ENCODE measurements around the gene MSTN. TPM values are rescaled to one million over a fixed set of nuclear protein-coding genes. Genes with fewer than 3 reads are reported as not detected.
"Not testable (repeated sequence)": the region's sequence is repeated elsewhere in the genome, so short reads cannot be mapped to it uniquely, and the experiment has no call there.

MSTN gene
- total RNA-seq, 3 donors from 2014 or later (not counting 1 experiment from before 2014, with no cell fraction given), result not detected

DNA sequence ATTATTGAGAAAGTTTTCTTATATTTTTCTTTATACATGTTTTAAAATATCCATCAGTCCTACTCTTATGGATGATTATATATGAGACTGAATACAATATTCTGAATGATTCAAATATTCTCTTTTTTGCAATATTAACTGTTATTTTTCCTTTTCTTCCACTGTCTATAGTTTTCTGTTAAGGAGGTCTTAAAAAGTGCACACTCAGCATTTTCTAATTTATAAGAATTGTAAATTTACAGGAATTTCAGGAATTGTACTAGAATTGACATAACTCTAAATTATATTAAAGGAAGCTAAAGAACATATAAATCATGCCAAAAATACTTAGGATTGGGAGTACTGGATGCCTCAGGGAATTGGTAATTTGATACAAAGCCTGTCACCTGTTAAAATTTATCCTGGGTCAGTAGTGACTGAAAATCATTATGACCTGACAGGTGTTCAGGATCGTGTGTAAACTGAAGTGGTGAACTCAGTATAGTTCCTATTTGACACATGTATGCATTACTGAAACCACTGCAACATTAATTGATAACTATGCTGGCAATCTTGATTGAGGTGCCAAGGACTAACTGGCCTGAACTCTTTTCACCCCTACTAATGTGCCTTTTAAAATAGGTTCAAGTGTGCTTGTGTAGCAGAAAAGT lies 30.4 kb downstream of the MSTN start:
- Histone ChIP-seq H3K4me3 (ENCODE audit: low read length) (no peak overlapping the region), H3K4me1 (ENCODE audit: control insufficient read depth, insufficient read depth, low read length) (no peaks in the 10 kb centered on the region), H3K36me3 (ENCODE audit: control insufficient read depth, insufficient read depth, low read length) (no peaks in the 10 kb centered on the region), H3K27me3 (ENCODE audit: control insufficient read depth, insufficient read depth, low read length) (no peaks in the 10 kb centered on the region), H3K27ac (ENCODE audit: low read length) (no peak overlapping the region), H3K9me3 (ENCODE audit: control insufficient read depth, insufficient read depth, low read length) (no peaks in the 10 kb centered on the region)
- Mint-ChIP-seq H3K4me1 (no peaks in the 10 kb centered on the region), H3K9me3 (no peaks in the 10 kb centered on the region), H3K36me3 (no peaks in the 10 kb centered on the region), H3K27ac (no peak overlapping the region), H3K4me3 (no peak overlapping the region), H3K27me3 (ENCODE audit: low read depth in 2 of 2) (peaks cover 4 to 16% of the 10 kb centered on the region in 2 donors)
- TF ChIP-seq CTCF (IDR thresholded peaks at IDR 0.05), result no peak
- 88% methylated on average over 1 of the region's 1 CpG for WGBS (ENCODE audit: insufficient coverage)
- ATAC-seq (no peak), DNase-seq (no peak)
- intact Hi-C loops (cut with micrococcal nuclease), result no loop called here

- peak in 1 of 3 donors; percentile 58 for ATAC-seq
- H3K27ac Mint-ChIP-seq, result no peak overlapping the region
- Histone ChIP-seq H3K27me3 (ENCODE audit: control insufficient read depth, insufficient read depth, low read length) (no peaks in the 10 kb centered on the region), H3K4me3 (ENCODE audit: low read length) (no peak overlapping the region), H3K9me3 (ENCODE audit: control insufficient read depth, insufficient read depth, low read length) (no peaks in the 10 kb centered on the region), H3K27ac (ENCODE audit: low read length) (no peak overlapping the region), H3K4me1 (ENCODE audit: control insufficient read depth, insufficient read depth, low read length) (no peaks in the 10 kb centered on the region), H3K36me3 (ENCODE audit: control insufficient read depth, insufficient read depth, low read length) (no peaks in the 10 kb centered on the region)
- peak; percentile 45 for TF ChIP-seq CTCF (IDR thresholded peaks at IDR 0.05)
- H3K36me3 Mint-ChIP-seq, result no peaks in the 10 kb centered on the region
- no peaks in the 10 kb centered on the region for H3K9me3 Mint-ChIP-seq
- 60% methylated on average over 2 of the region's 5 CpGs for WGBS (ENCODE audit: insufficient coverage)
- peaks cover 8 to 13% of the 10 kb centered on the region in 2 donors for H3K27me3 Mint-ChIP-seq (ENCODE audit: low read depth in 2 of 2)
- H3K4me1 Mint-ChIP-seq, result no peaks in the 10 kb centered on the region
- intact Hi-C loops (cut with micrococcal nuclease), result no loop called here
- peak in 1 of 2 donors; percentile 57 for DNase-seq
- no peak overlapping the region for H3K4me3 Mint-ChIP-seq
These were observed 38.7 kb downstream of the MSTN start for GRCh38 chr2:190023860-190024259.

DNA sequence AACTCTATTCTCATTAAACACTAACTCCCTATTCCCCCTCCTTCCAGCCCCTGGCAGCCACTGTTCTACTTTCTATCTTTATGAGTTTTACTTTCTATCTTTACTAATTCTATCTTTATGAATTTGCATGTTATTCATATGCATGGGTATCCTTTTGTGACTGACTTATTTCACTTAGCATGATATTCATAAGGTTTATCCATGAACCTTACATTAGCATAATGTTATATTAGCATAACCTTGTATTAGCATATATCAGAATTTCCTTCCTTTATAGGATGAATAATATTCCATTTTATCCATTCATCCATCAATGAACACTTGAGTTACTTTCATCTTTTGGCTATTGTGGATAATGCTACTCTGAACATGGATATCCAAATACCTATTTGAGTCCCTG lies 41.8 kb downstream of the MSTN start:
- Mint-ChIP-seq H3K36me3 (peaks cover 11% of the 10 kb centered on the region), H3K27me3 (ENCODE audit: low read depth in 2 of 2) (peaks cover 9 to 13% of the 10 kb centered on the region in 2 donors), H3K4me1 (no peaks in the 10 kb centered on the region), H3K9me3 (peaks cover 6 to 15% of the 10 kb centered on the region in 2 donors), H3K27ac (no peak overlapping the region), H3K4me3 (no peak overlapping the region)
- H3K9me3 ChIP-seq (ENCODE audit: control insufficient read depth, insufficient read depth, low read length), result peaks cover 3% of the 10 kb centered on the region
- H3K36me3 ChIP-seq (ENCODE audit: control insufficient read depth, insufficient read depth, low read length), result no peaks in the 10 kb centered on the region
- no peak for DNase-seq
- H3K4me1 ChIP-seq (ENCODE audit: control insufficient read depth, insufficient read depth, low read length), result no peaks in the 10 kb centered on the region
- no peak overlapping the region for H3K27ac ChIP-seq (ENCODE audit: low read length)
- TF ChIP-seq CTCF (IDR thresholded peaks at IDR 0.05), result no peak
- ATAC-seq, result no peak
- no peaks in the 10 kb centered on the region for H3K27me3 ChIP-seq (ENCODE audit: control insufficient read depth, insufficient read depth, low read length)
- H3K4me3 ChIP-seq (ENCODE audit: low read length), result no peak overlapping the region
- intact Hi-C loops (cut with micrococcal nuclease), result no loop called here

DNA sequence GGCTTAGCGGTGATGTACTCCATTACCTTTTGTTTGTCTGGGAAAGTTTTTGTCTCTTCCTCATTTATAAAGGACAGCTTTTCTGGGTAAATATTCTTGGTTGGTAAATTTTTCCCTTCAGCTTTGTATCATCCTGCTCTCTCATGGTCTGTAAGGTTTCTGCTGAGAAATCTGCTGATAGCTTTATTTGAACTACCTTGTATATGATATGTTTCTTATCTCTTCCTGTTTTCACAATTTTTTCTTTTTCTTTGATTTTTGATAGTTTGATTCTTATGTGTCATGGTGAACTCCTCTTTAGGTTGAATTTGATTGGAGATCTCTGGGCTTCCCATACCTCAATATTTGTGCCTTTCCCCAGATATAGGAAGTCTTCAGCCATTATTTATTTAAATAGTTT lies 44.7 kb downstream of the MSTN start:
- DNase-seq (no peak), ATAC-seq (no peak)
- no peaks in the 10 kb centered on the region for H3K4me1 Mint-ChIP-seq
- no peak overlapping the region for H3K4me3 ChIP-seq (ENCODE audit: low read length)
- no peaks in the 10 kb centered on the region for H3K36me3 ChIP-seq (ENCODE audit: control insufficient read depth, insufficient read depth, low read length)
- H3K27ac ChIP-seq (ENCODE audit: low read length), result no peak overlapping the region
- H3K27me3 ChIP-seq (ENCODE audit: control insufficient read depth, insufficient read depth, low read length), result no peaks in the 10 kb centered on the region
- H3K4me3 Mint-ChIP-seq, result no peak overlapping the region
- no peaks in the 10 kb centered on the region for H3K4me1 ChIP-seq (ENCODE audit: control insufficient read depth, insufficient read depth, low read length)
- peaks cover 15% of the 10 kb centered on the region for H3K36me3 Mint-ChIP-seq
- no peak overlapping the region for H3K27ac Mint-ChIP-seq
- intact Hi-C loops (cut with micrococcal nuclease), result no loop called here
- 100% methylated on average over 1 of the region's 1 CpG for WGBS (ENCODE audit: insufficient coverage)
- H3K9me3 ChIP-seq (ENCODE audit: control insufficient read depth, insufficient read depth, low read length), result peaks cover 13% of the 10 kb centered on the region
- peaks cover 8 to 18% of the 10 kb centered on the region in 2 donors for H3K9me3 Mint-ChIP-seq
- TF ChIP-seq CTCF (IDR thresholded peaks at IDR 0.05), result no peak
- peaks cover 6 to 20% of the 10 kb centered on the region in 2 donors for H3K27me3 Mint-ChIP-seq (ENCODE audit: low read depth in 2 of 2)

GRCh38 chr2:190015969-190016368 lies 46.6 kb downstream of the MSTN start:
- ATAC-seq; H3K27me3 ChIP-seq (ENCODE audit: control insufficient read depth, insufficient read depth, low read length); H3K4me3 ChIP-seq (ENCODE audit: low read length); H3K27ac ChIP-seq (ENCODE audit: low read length); intact Hi-C loops (cut with micrococcal nuclease); H3K27ac Mint-ChIP-seq; H3K4me1 Mint-ChIP-seq; H3K4me1 ChIP-seq (ENCODE audit: control insufficient read depth, insufficient read depth, low read length); H3K36me3 ChIP-seq (ENCODE audit: control insufficient read depth, insufficient read depth, low read length); H3K4me3 Mint-ChIP-seq; DNase-seq: not testable (repeated sequence)
- H3K27me3 Mint-ChIP-seq (ENCODE audit: low read depth in 2 of 2), result peaks cover 4 to 13% of the 10 kb centered on the region in 2 donors
- peaks cover 8 to 18% of the 10 kb centered on the region in 2 donors for H3K9me3 Mint-ChIP-seq
- peaks cover 15% of the 10 kb centered on the region for H3K36me3 Mint-ChIP-seq
- 100% methylated on average over 1 of the region's 1 CpG for WGBS (ENCODE audit: insufficient coverage)
- peaks cover 13% of the 10 kb centered on the region for H3K9me3 ChIP-seq (ENCODE audit: control insufficient read depth, insufficient read depth, low read length)
